Coronary artery (tissue), 2 donors: ENCODE data around the gene CHPF2.

Source experiments
- DNase-seq: peaks from one replicate; pipeline ENCODE4 v3.0.0-alpha.2; 2017; ENCODE audit warnings: low spot score
- H3K27ac ChIP-seq, 2 donors: fragments of 200-600 bp; sonication (generic); one replicate each; pipeline ENCODE4 v1.5.1; 2016 to 2019
- H3K4me3 ChIP-seq: fragments of 200-600 bp; sonication (generic); 2 replicates; pipeline ENCODE4 v1.5.1; 2016; ENCODE audit warnings: mild to moderate bottlenecking, moderate library complexity
- CTCF ChIP-seq: fragments of 200-600 bp; sonication (generic); IDR thresholded peaks from one replicate; pipeline ENCODE4 v1.5.1; 2019; ENCODE audit warnings: antibody characterized with exemption

The CHPF2 gene

GRCh38 chr7:151189038-151189437 lies 43.2 kb upstream of the CHPF2 start:
- Histone ChIP-seq H3K4me3 (no peak overlapping the region), H3K27ac (no peak overlapping the region)
- no peak for DNase-seq
- no peak for TF ChIP-seq CTCF

GRCh38 chr7:151191544-151191943 lies 40.7 kb upstream of the CHPF2 start:
- Histone ChIP-seq H3K27ac (no peak overlapping the region), H3K4me3 (no peak overlapping the region)
- DNase-seq: no peak
- no peak for TF ChIP-seq CTCF

GRCh38 chr7:151192002-151192539 lies 40.2 kb upstream of the CHPF2 start:
- Histone ChIP-seq H3K27ac (no peak overlapping the region), H3K4me3 (no peak overlapping the region)
- DNase-seq: no peak
- no peak for TF ChIP-seq CTCF

- no peak for TF ChIP-seq CTCF
- Histone ChIP-seq H3K27ac (no peak overlapping the region), H3K4me3 (no peak overlapping the region)
- no peak for DNase-seq
Observed at GRCh38 chr7:151193203-151193978, 38.9 kb upstream of the CHPF2 start.

- no peak for TF ChIP-seq CTCF
- no peak for DNase-seq
- Histone ChIP-seq H3K4me3 (no peak overlapping the region), H3K27ac (no peak overlapping the region)
Observed at GRCh38 chr7:151194188-151194587, 38.1 kb upstream of the CHPF2 start.

- DNase-seq: no peak
- no peak for TF ChIP-seq CTCF
- no peak overlapping the region for H3K27ac ChIP-seq
- H3K4me3 ChIP-seq: no peak overlapping the region
Observed at GRCh38 chr7:151195616-151196450, 36.5 kb upstream of the CHPF2 start.
